ENCODE results near the gene NBEA.

- TF ChIP-seq CTCF (IDR thresholded peaks at IDR 0.05) (no peak), POLR2A (IDR thresholded peaks at IDR 0.05) (no peak)
These were observed 165.5 kb downstream of the NBEA start for GRCh38 chr13:35107535-35107934.
